Measurements from ENCODE around the gene CFAP410. TPM values are rescaled to one million over a fixed set of nuclear protein-coding genes. Genes with fewer than 3 reads are reported as not detected.

Gene CFAP410
- total and polyA plus RNA-seq, 2 donors (not counting 3 experiments of a cell fraction or from before 2014, with no cell fraction given) = 7.2 to 12.2 TPM

GRCh38 chr21:44299085-44299457 is 40.1 kb downstream of the CFAP410 start:
- CTCF ChIA-PET = interaction anchor here (1.2 kb wide), 1 partner anchor 25 kb away, joined by 3 read pairs; no protein-coding TSS in a partner anchor
- Histone ChIP-seq H3K9ac (replicated peaks; ENCODE audit: extremely low read depth, insufficient read depth, low read length) (peak overlapping the region; percentile 54), H3K79me2 (ENCODE audit: control insufficient read depth, insufficient read depth, low read length) (peaks cover 27% of the 10 kb centered on the region), H3K9me1 (replicated peaks; ENCODE audit: control insufficient read depth, extremely low read depth, insufficient read depth, low read length) (no peaks in the 10 kb centered on the region), H3K4me3 (replicated peaks in 1 of 3; ENCODE audit: insufficient read depth in 1 of 3, low read depth in 1 of 3, low read length in 3 of 3) (peak overlapping the region; percentile 43 to 57 (median 56)), H3K27me3 (ENCODE audit: control insufficient read depth in 2 of 2, insufficient read depth in 2 of 2, low read length in 2 of 2) (no peaks in the 10 kb centered on the region), H2AFZ (ENCODE audit: low read depth, low read length) (peak overlapping the region; percentile 92), H4K20me1 (replicated peaks; ENCODE audit: control insufficient read depth, extremely low read depth, insufficient read depth, low read length) (no peaks in the 10 kb centered on the region), H3K36me3 (ENCODE audit: control insufficient read depth in 2 of 2, extremely low read depth in 1 of 2, insufficient read depth in 2 of 2, low read length in 2 of 2) (no peaks in the 10 kb centered on the region), H3K4me1 (ENCODE audit: control insufficient read depth, extremely low read depth, insufficient read depth, low read length) (peaks cover 12% of the 10 kb centered on the region), H3K4me2 (ENCODE audit: insufficient read depth, low read length) (peak overlapping the region; percentile 65), H3K27ac (ENCODE audit: insufficient read depth, low read depth, low read length) (peak overlapping the region; percentile 53), H3K9me3 (replicated peaks; ENCODE audit: control insufficient read depth, insufficient read depth, low read length) (no peaks in the 10 kb centered on the region)
- dilution Hi-C loops (cut with MboI; ENCODE audit: extremely low pct_ligation_motif_present, low sequenced_read_pairs) = no loop called here
- POLR2A ChIA-PET = no interaction called here
- no TSS peak for BruUV-seq (replicated peaks)
- intact Hi-C loops (cut with micrococcal nuclease) = no loop called here
- TF ChIP-seq, protein P1, sequence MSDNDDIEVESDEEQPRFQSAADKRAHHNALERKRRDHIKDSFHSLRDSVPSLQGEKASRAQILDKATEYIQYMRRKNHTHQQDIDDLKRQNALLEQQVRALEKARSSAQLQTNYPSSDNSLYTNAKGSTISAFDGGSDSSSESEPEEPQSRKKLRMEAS (IDR thresholded peaks at IDR 0.05; ENCODE audit: insufficient read depth, insufficient read length) = no peak
- no peak for TF ChIP-seq EZH2 (IDR thresholded peaks at IDR 0.05; ENCODE audit: borderline replicate concordance, low read depth, low read length, severe bottlenecking)
- no peak for TF ChIP-seq CTCF (IDR thresholded peaks at IDR 0.05; ENCODE audit: extremely low read depth in 1 of 2, insufficient read depth in 1 of 2, low read depth in 1 of 2, low read length in 2 of 2)
- TF ChIP-seq POLR2A (IDR thresholded peaks at IDR 0.05; ENCODE audit: low read depth, low read length) = no peak
- no peak for TF ChIP-seq MYC (IDR thresholded peaks at IDR 0.05; ENCODE audit: low read depth, low read length)
- no peak for TF ChIP-seq POLR2AphosphoS5 (IDR thresholded peaks at IDR 0.05; ENCODE audit: insufficient read depth, low read depth, low read length)
- no peak for TF ChIP-seq FOS (IDR thresholded peaks at IDR 0.05; ENCODE audit: borderline replicate concordance, insufficient read depth, low read length)
- TF ChIP-seq JUN (IDR thresholded peaks at IDR 0.05; ENCODE audit: borderline replicate concordance, insufficient read depth, insufficient read length, low read depth) = no peak
- TF ChIP-seq GATA2 (IDR thresholded peaks at IDR 0.05; ENCODE audit: insufficient read depth, insufficient read length, low read depth, low read length) = no peak
- FAIRE-seq (no peak), DNase-seq (ENCODE audit: low read depth, low spot score) (peak; percentile 11)

Measured in endothelial cell of umbilical vein (primary cell).